ENCODE measurements around the gene DGKE.

DGKE gene

DNA sequence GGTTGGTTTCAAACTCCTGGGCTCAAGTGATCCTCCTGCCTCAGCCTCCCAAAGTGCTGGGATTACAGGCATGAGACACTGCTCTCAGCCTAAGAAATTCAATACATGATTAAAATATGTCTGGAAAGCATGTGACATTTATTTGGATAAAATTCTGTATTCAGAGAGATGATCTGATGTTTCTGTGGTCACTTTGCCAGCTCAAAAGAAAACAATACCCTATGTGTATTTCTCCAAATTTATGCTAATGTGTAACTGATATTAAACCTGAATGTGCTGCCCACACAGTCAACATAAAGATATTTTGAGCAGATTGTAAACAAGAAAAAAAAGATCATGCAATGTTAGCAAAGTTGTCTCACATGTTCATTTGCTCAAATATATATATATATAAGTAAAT lies 16.9 kb upstream of the DGKE start:
- DNase-seq = no peak

- no peak for DNase-seq
Observed at GRCh38 chr17:56819030-56819429, 14.9 kb upstream of the DGKE start.

- DNase-seq = peak; percentile 84
Observed at GRCh38 chr17:56819431-56820145, 14.4 kb upstream of the DGKE start.

DNA sequence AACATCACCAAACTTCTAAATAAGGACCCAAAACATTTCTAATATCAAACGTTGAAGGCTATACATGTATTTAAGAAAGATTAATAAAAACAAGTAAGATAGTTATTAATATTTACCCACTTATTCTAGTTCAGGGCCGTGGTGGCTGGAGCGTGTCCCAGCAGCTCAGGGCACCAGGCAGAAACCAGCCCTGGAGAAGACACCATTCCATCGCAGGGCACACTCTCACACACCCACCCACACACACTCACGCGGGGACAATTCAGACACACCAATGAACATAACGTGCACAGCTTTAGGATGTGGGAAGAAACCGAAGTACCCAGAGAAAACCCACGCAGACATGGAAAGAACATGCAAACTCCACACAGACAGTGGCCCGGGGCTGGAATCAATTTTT lies 13.7 kb upstream of the DGKE start:
- no peak for DNase-seq

DNA sequence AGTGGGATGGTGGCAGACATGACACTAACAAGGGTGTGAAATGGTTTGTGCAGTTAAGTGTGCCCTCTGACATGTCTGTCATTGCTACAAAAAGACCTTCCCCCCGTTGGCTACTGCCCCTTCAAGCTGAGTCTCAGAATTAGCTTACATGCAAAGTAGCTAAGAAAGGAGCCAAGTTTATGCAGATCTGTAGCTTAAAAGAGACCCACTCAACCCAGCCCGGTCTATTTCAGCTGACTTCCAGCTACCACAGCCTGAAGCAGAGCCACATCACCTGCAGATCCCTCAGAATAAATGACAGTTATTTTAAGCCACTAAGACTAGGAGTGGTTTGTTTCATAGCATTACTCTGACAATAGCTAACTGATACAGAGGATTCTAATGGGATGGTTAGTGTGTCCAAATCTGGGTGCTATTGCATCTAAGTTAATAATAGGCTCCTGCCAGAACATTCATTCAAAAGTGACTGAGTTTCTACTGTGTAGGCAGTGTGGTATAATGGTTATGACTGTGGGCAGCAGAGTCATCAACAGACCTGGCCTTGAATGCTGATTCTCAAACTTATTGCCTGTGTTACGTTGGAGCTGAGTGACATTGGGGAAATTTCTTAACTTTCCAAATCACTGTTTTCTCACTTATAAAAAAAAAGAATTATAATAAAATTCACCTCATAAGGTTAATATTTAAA lies 12.0 kb upstream of the DGKE start:
- DNase-seq = no peak

DNA sequence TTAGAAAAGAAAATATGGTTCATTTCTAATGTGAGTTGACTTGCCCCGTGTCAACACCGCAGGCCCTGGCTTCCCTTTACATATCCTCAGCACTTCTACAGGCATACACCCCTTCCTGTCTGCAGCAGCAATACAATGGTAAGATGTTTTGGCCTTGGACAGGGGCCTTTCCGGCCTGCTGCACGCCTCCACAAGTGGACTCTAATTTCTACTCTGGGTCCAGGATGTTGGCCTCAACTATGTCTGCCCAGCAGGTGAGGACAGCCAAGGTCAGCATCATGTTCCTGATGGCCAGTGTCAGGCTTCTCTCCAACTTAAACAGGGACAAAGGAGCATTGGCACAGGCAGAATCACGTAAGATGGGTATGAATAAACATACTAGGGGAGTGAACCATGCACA lies 11.2 kb upstream of the DGKE start:
- no peak for DNase-seq

DNA sequence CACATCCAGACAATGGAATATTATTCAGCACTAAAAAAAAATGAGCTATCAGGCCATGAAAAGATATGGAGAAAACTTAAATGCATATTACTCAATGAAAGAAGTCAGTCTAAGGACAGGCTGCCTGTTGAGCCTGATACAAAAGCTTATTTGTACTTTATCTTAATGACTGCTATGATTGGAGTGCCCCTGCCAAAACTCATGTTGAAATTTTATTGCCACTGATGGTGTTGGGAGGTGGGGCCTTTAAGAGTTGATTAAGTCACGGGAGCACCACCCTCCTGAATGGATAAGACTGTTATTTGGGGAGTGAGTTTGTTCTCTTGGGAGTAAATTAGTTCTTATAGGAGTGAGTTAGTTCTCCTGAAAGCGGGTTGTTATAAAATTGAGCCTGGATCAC lies 10.1 kb upstream of the DGKE start:
- no peak for DNase-seq

GRCh38 chr17:56824503-56824902 lies 9.4 kb upstream of the DGKE start:
- no peak for DNase-seq

- no peak for DNase-seq
Observed at GRCh38 chr17:56826611-56827414, 7.1 kb upstream of the DGKE start.

DNA sequence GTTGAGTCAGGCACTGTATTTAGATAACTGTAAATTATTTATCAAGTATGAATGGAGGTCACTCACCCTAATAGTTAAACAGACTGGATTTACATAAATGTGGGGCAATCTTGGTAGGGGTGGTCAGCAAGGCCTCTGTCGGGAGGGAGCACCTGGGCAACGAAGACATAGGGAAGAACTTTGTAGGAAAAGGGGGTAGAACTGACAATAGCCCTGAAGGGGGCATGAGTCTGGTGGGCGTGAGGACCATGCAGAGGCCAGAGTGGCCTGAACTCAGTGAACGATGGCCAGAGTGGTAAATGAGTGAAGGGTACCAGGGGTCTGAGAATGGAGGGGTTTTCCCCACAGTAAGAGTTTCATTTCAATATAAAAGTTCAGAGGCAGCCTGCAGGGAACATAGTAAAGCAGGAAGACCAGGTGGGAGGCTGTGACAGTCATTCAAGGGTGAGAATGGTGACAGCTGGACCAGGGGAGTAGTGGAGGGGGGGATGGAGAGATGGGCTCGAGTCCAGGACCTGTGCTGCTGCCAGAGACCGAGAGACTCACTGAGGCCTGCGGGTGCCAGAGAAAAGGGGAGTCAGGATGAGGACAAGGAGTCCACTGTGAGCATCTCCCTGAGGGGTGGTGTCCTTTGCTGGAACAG lies 3.1 kb upstream of the DGKE start:
- no peak for DNase-seq

GRCh38 chr17:56831369-56832095 lies 2.4 kb upstream of the DGKE start:
- no peak for DNase-seq

DNA sequence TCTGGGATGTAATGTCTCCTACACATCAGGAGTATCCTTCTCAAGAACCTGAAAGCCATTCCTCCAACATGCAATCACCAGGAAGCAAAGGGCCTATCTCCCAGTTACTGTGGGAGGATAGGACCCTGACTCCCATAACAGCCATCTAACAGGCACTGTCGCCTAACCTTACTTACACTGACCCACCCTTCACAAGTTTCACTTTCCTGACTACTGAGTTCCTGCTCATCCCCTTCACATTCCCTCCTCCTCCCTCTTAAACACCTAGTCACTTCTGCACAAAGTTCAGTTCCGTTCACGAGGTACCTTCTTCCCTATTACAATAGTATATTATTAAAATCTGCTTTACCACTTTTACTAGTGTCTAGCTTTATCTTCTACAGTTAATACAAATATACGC lies 1.5 kb upstream of the DGKE start:
- peak; percentile 56 for DNase-seq

- DNase-seq = peak; percentile 59
Observed at GRCh38 chr17:56833057-56833808, 718 bp upstream of the DGKE start.

- peak; percentile 13 for DNase-seq
Observed at GRCh38 chr17:56834380-56835263, 671 bp downstream of the DGKE start.

DNA sequence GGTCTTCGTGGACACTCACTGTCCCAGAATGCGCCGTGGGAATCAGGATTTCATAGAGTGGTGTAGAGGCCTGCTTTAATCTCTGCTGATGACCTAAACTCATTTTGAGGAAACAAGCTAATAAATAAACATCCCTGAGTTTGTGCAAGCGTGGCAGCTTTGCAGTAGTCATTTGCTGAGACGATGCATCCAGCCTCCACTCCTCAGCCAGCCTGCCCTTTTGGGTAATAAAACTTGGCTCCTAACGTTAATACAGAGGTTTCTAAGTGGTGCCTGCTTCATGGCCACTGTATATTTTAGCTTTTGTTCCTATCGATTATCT lies 1.3 kb downstream of the DGKE start:
- DNase-seq = peak; percentile 44

DNA sequence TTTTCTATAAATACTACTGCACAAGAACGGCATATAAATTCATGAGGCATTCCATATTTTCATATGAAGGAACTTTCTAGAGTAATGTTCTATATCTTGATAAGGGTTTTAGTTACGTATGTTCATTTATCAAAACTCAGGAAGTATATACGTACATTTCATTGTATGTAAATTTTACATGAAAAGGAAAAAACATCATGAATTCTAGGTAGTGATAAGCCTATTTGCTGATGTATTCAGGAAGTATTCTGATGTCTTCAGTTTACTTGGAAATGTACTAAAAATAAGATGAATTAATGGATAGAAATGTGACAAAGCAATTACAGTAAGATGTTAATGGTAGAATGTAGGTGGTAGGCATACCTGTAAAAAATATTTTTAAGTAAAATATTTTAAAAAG lies 4.7 kb downstream of the DGKE start:
- no peak for DNase-seq

DNA sequence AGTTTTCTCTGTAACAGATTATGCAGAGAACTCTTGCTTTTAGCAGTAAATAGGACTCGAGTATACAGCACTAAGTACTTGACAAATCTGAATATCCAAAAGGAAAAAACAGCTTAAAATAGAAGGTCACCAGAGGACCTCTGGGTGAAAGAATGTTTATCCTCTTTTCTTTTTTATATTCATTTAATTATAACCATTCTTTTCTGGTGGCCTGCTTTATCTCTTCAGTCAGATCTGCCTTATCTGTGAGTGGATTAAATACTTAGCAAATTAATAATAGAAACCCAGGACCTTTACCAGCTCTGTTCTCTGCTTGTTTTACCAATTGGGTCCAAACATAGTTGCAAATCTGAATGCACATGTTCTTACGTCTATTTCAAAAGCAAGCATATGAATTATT lies 8.6 kb downstream of the DGKE start:
- no peak for DNase-seq

DNA sequence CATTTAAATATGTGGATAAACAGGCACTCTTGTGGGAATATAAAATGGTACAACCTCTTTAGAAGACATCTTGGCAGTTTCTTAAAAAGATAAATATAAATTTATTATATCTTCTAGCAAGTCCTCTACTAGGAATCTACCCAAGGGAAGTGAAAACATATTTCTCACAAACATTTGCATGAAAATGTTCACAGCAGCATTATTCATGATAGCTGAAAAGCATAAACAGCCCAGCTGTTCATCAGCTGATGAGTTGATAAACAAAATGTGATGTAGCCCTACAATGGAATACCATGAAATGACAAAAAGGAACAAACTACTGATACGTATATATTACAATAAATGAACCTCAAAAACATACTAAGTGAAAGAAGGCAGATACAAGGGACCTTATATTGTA lies 12.0 kb downstream of the DGKE start:
- DNase-seq = no peak

DNA sequence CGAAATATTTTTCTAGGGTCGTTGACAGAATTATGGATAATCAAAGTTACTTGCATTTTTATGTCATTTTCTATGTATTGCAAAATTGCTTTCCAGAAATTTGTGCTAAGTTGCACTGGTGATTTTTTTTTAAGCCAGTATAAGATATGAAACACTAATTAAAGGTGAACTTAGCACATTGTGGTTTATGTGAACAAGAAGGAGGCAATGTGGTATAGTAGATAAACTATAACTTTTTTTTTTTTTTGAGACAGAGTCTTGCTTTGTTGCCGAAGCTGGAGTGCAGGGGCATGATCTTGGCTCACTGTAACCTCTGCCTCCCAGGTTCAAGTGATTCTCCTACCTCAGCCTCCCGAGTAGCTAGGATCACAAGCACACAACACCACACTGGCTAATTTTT lies 13.2 kb downstream of the DGKE start:
- DNase-seq = no peak

- DNase-seq = no peak
Observed at GRCh38 chr17:56849131-56849530, 15.2 kb downstream of the DGKE start.

DNA sequence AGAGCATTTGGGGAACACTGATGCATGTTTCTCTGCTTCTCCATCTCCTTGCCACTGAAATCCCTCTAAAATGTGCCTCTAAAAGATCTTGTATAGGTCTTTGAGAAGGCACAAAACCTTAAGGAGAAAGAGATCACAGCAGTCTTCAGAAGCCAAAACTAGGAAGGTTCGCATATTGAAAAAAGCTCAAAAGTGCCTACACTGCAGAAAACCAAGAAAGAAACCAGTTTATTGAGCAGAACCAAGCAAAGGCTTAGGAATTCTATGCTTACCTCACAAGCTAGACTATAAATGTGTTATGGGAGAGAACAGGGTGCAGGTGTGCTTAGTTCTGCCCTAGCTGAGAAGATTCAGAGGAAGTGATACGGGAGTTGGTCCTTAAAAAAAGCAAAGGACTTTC lies 16.6 kb downstream of the DGKE start:
- no peak for DNase-seq
